ENCODE results near the gene RAI14. TPM values are rescaled to one million over a fixed set of nuclear protein-coding genes. Genes with fewer than 3 reads are reported as not detected.

Gene RAI14
- total and polyA plus RNA-seq, 7 experiments from 2014 or later = 0.32 to 0.98 (median 0.89) TPM; not detected in 4

- Histone ChIP-seq H3K9me3 (ENCODE audit: control insufficient read depth in 2 of 3, low read length in 3 of 3) (no peaks in the 10 kb centered on the region), H3K27ac (ENCODE audit: low read depth, low read length) (no peak overlapping the region), H3K27me3 (ENCODE audit: control insufficient read depth in 2 of 2, insufficient read depth in 2 of 2, low read length in 2 of 2) (no peaks in the 10 kb centered on the region), H3K4me1 (ENCODE audit: control insufficient read depth in 2 of 2, insufficient read depth in 2 of 2, low read length in 2 of 2) (no peaks in the 10 kb centered on the region), H3K36me3 (ENCODE audit: control insufficient read depth in 2 of 3, insufficient read depth in 3 of 3, low read length in 3 of 3) (no peaks in the 10 kb centered on the region), H3K4me3 (ENCODE audit: low read length) (no peak overlapping the region)
- ATAC-seq = no peak
- no peak overlapping the region for H3K4me3 Mint-ChIP-seq
- peaks cover 0 to 3% (median 0%) of the 10 kb centered on the region in 5 donors for H3K36me3 Mint-ChIP-seq
- peaks cover 0 to 4% (median 0%) of the 10 kb centered on the region in 11 donors for H3K9me3 Mint-ChIP-seq
- intact Hi-C loops (cut with micrococcal nuclease) = no loop called here
- CTCF ChIA-PET = interaction anchor here (0.6 kb wide), 1 partner anchor 1025 kb away, joined by 3 read pairs; no protein-coding TSS in a partner anchor
- no peaks in the 10 kb centered on the region for H3K4me1 Mint-ChIP-seq
- POLR2A ChIA-PET = no interaction called here
- H3K27ac Mint-ChIP-seq = no peak overlapping the region
- DNase-seq = no peak
- peaks cover 0 to 18% (median 6%) of the 10 kb centered on the region in 5 donors for H3K27me3 Mint-ChIP-seq
Measured at GRCh38 chr5:34625246-34625645, 30.9 kb upstream of the RAI14 start.

- Mint-ChIP-seq H3K27ac (no peak overlapping the region), H3K4me3 (no peak overlapping the region), H3K27me3 (peaks cover 0 to 17% (median 10%) of the 10 kb centered on the region in 5 donors), H3K36me3 (peaks cover 0 to 7% (median 0%) of the 10 kb centered on the region in 5 donors), H3K9me3 (peaks cover 0 to 12% (median 1%) of the 10 kb centered on the region in 11 donors), H3K4me1 (no peaks in the 10 kb centered on the region)
- ATAC-seq (no peak), DNase-seq (no peak)
- no peaks in the 10 kb centered on the region for H3K27me3 ChIP-seq (ENCODE audit: control insufficient read depth in 2 of 2, insufficient read depth in 2 of 2, low read length in 2 of 2)
- no peaks in the 10 kb centered on the region for H3K4me1 ChIP-seq (ENCODE audit: control insufficient read depth in 2 of 2, insufficient read depth in 2 of 2, low read length in 2 of 2)
- CTCF ChIA-PET = no interaction called here
- intact Hi-C loops (cut with micrococcal nuclease) = no loop called here
- H3K36me3 ChIP-seq (ENCODE audit: control insufficient read depth in 2 of 3, insufficient read depth in 3 of 3, low read length in 3 of 3) = no peaks in the 10 kb centered on the region
- POLR2A ChIA-PET = no interaction called here
- H3K27ac ChIP-seq (ENCODE audit: low read depth, low read length) = no peak overlapping the region
- H3K9me3 ChIP-seq (ENCODE audit: control insufficient read depth in 2 of 3, low read length in 3 of 3) = no peaks in the 10 kb centered on the region
- H3K4me3 ChIP-seq (ENCODE audit: low read length) = no peak overlapping the region
Measured at GRCh38 chr5:34626036-34626435, 30.1 kb upstream of the RAI14 start.

GRCh38 chr5:34626751-34627150 lies 29.4 kb upstream of the RAI14 start:
- peaks cover 0 to 17% (median 10%) of the 10 kb centered on the region in 5 donors for H3K27me3 Mint-ChIP-seq
- H3K4me1 ChIP-seq (ENCODE audit: control insufficient read depth in 2 of 2, insufficient read depth in 2 of 2, low read length in 2 of 2) = no peaks in the 10 kb centered on the region
- H3K9me3 Mint-ChIP-seq = peaks cover 0 to 19% (median 3%) of the 10 kb centered on the region in 11 donors
- no peaks in the 10 kb centered on the region for H3K9me3 ChIP-seq (ENCODE audit: control insufficient read depth in 2 of 3, low read length in 3 of 3)
- ChIA-PET POLR2A (no interaction called here), CTCF (no interaction called here)
- no peak overlapping the region for H3K4me3 Mint-ChIP-seq
- ATAC-seq (no peak), DNase-seq (no peak)
- no peaks in the 10 kb centered on the region for H3K4me1 Mint-ChIP-seq
- H3K36me3 Mint-ChIP-seq = peaks cover 0 to 9% (median 0%) of the 10 kb centered on the region in 5 donors
- no peaks in the 10 kb centered on the region for H3K27me3 ChIP-seq (ENCODE audit: control insufficient read depth in 2 of 2, insufficient read depth in 2 of 2, low read length in 2 of 2)
- intact Hi-C loops (cut with micrococcal nuclease) = no loop called here
- no peak overlapping the region for H3K4me3 ChIP-seq (ENCODE audit: low read length)
- H3K27ac ChIP-seq (ENCODE audit: low read depth, low read length) = no peak overlapping the region
- no peaks in the 10 kb centered on the region for H3K36me3 ChIP-seq (ENCODE audit: control insufficient read depth in 2 of 3, insufficient read depth in 3 of 3, low read length in 3 of 3)
- H3K27ac Mint-ChIP-seq = no peak overlapping the region

- Mint-ChIP-seq H3K9me3 (peaks cover 0 to 19% (median 3%) of the 10 kb centered on the region in 11 donors), H3K4me1 (no peaks in the 10 kb centered on the region), H3K4me3 (no peak overlapping the region), H3K27ac (no peak overlapping the region), H3K27me3 (peaks cover 0 to 17% (median 7%) of the 10 kb centered on the region in 5 donors), H3K36me3 (peaks cover 0 to 9% (median 0%) of the 10 kb centered on the region in 5 donors)
- H3K27ac ChIP-seq (ENCODE audit: low read depth, low read length) = no peak overlapping the region
- no peak for DNase-seq
- H3K9me3 ChIP-seq (ENCODE audit: control insufficient read depth in 2 of 3, low read length in 3 of 3) = no peaks in the 10 kb centered on the region
- H3K4me1 ChIP-seq (ENCODE audit: control insufficient read depth in 2 of 2, insufficient read depth in 2 of 2, low read length in 2 of 2) = no peaks in the 10 kb centered on the region
- no peak overlapping the region for H3K4me3 ChIP-seq (ENCODE audit: low read length)
- ChIA-PET CTCF (no interaction called here), POLR2A (no interaction called here)
- H3K36me3 ChIP-seq (ENCODE audit: control insufficient read depth in 2 of 3, insufficient read depth in 3 of 3, low read length in 3 of 3) = no peaks in the 10 kb centered on the region
- H3K27me3 ChIP-seq (ENCODE audit: control insufficient read depth in 2 of 2, insufficient read depth in 2 of 2, low read length in 2 of 2) = no peaks in the 10 kb centered on the region
- intact Hi-C loops (cut with micrococcal nuclease) = no loop called here
- ATAC-seq = no peak
Measured at GRCh38 chr5:34627794-34628193, 28.3 kb upstream of the RAI14 start.

- Mint-ChIP-seq H3K4me3 (no peak overlapping the region), H3K4me1 (no peaks in the 10 kb centered on the region), H3K9me3 (peaks cover 0 to 19% (median 3%) of the 10 kb centered on the region in 11 donors), H3K36me3 (peaks cover 0 to 9% (median 0%) of the 10 kb centered on the region in 5 donors), H3K27me3 (peaks cover 0 to 17% (median 8%) of the 10 kb centered on the region in 5 donors), H3K27ac (no peak overlapping the region)
- Histone ChIP-seq H3K27me3 (ENCODE audit: control insufficient read depth in 2 of 2, insufficient read depth in 2 of 2, low read length in 2 of 2) (no peaks in the 10 kb centered on the region), H3K4me3 (ENCODE audit: low read length) (no peak overlapping the region), H3K36me3 (ENCODE audit: control insufficient read depth in 2 of 3, insufficient read depth in 3 of 3, low read length in 3 of 3) (no peaks in the 10 kb centered on the region), H3K4me1 (ENCODE audit: control insufficient read depth in 2 of 2, insufficient read depth in 2 of 2, low read length in 2 of 2) (no peaks in the 10 kb centered on the region), H3K27ac (ENCODE audit: low read depth, low read length) (no peak overlapping the region), H3K9me3 (ENCODE audit: control insufficient read depth in 2 of 3, low read length in 3 of 3) (no peaks in the 10 kb centered on the region)
- CTCF ChIA-PET = no interaction called here
- DNase-seq (no peak), ATAC-seq (no peak)
- intact Hi-C loops (cut with micrococcal nuclease) = no loop called here
- POLR2A ChIA-PET = no interaction called here
Measured at GRCh38 chr5:34628373-34628772, 27.8 kb upstream of the RAI14 start.

- no peaks in the 10 kb centered on the region for H3K4me1 ChIP-seq (ENCODE audit: control insufficient read depth in 2 of 2, insufficient read depth in 2 of 2, low read length in 2 of 2)
- peaks cover 0 to 9% (median 0%) of the 10 kb centered on the region in 5 donors for H3K36me3 Mint-ChIP-seq
- intact Hi-C loops (cut with micrococcal nuclease) = no loop called here
- H3K4me3 ChIP-seq (ENCODE audit: low read length) = no peak overlapping the region
- no peak overlapping the region for H3K4me3 Mint-ChIP-seq
- no peaks in the 10 kb centered on the region for H3K36me3 ChIP-seq (ENCODE audit: control insufficient read depth in 2 of 3, insufficient read depth in 3 of 3, low read length in 3 of 3)
- DNase-seq = no peak
- H3K4me1 Mint-ChIP-seq = no peaks in the 10 kb centered on the region
- no peaks in the 10 kb centered on the region for H3K9me3 ChIP-seq (ENCODE audit: control insufficient read depth in 2 of 3, low read length in 3 of 3)
- H3K27me3 ChIP-seq (ENCODE audit: control insufficient read depth in 2 of 2, insufficient read depth in 2 of 2, low read length in 2 of 2) = no peaks in the 10 kb centered on the region
- peaks cover 0 to 21% (median 3%) of the 10 kb centered on the region in 11 donors for H3K9me3 Mint-ChIP-seq
- POLR2A ChIA-PET = no interaction called here
- CTCF ChIA-PET = no interaction called here
- no peak overlapping the region for H3K27ac Mint-ChIP-seq
- no peak overlapping the region for H3K27ac ChIP-seq (ENCODE audit: low read depth, low read length)
- H3K27me3 Mint-ChIP-seq = peaks cover 2 to 12% (median 8%) of the 10 kb centered on the region in 5 donors
- ATAC-seq = no peak
Measured at GRCh38 chr5:34630596-34630995, 25.5 kb upstream of the RAI14 start.

- POLR2A ChIA-PET = no interaction called here
- Mint-ChIP-seq H3K4me3 (no peak overlapping the region), H3K4me1 (no peaks in the 10 kb centered on the region), H3K9me3 (peaks cover 0 to 29% (median 8%) of the 10 kb centered on the region in 11 donors), H3K36me3 (peaks cover 0 to 9% (median 0%) of the 10 kb centered on the region in 5 donors), H3K27ac (no peak overlapping the region), H3K27me3 (peaks cover 2 to 17% (median 13%) of the 10 kb centered on the region in 5 donors)
- Histone ChIP-seq H3K27me3 (ENCODE audit: control insufficient read depth in 2 of 2, insufficient read depth in 2 of 2, low read length in 2 of 2) (no peaks in the 10 kb centered on the region), H3K9me3 (ENCODE audit: control insufficient read depth in 2 of 3, low read length in 3 of 3) (no peaks in the 10 kb centered on the region), H3K27ac (ENCODE audit: low read depth, low read length) (no peak overlapping the region), H3K36me3 (ENCODE audit: control insufficient read depth in 2 of 3, insufficient read depth in 3 of 3, low read length in 3 of 3) (no peaks in the 10 kb centered on the region), H3K4me3 (ENCODE audit: low read length) (no peak overlapping the region), H3K4me1 (ENCODE audit: control insufficient read depth in 2 of 2, insufficient read depth in 2 of 2, low read length in 2 of 2) (no peaks in the 10 kb centered on the region)
- DNase-seq (no peak), ATAC-seq (no peak)
- intact Hi-C loops (cut with micrococcal nuclease) = no loop called here
- CTCF ChIA-PET = interaction anchor here (0.5 kb wide), 1 partner anchor 9 kb away, joined by 3 read pairs; no protein-coding TSS in a partner anchor
Measured at GRCh38 chr5:34632807-34633422, 23.2 kb upstream of the RAI14 start.
